Measurements from ENCODE around the gene GLB1L2.

Gene GLB1L2

GRCh38 chr11:134359646-134360045 is 27.9 kb downstream of the GLB1L2 start:
- H3K36me3 ChIP-seq (ENCODE audit: control insufficient read depth, insufficient read depth, low read length), result no peaks in the 10 kb centered on the region
- 93% methylated on average over 10 of the region's 10 CpGs for WGBS, 2 experiments (ENCODE audit: insufficient coverage in 2 of 2)
- H3K4me3 ChIP-seq (ENCODE audit: extremely low read depth, insufficient read depth, low read length, poor library complexity, severe bottlenecking), result no peak overlapping the region
- no peaks in the 10 kb centered on the region for H3K9me3 ChIP-seq (ENCODE audit: control insufficient read depth, low read length)
- H3K27ac ChIP-seq (ENCODE audit: low read depth, low read length, severe bottlenecking), result no peak overlapping the region
- no peaks in the 10 kb centered on the region for H3K4me1 ChIP-seq (ENCODE audit: control insufficient read depth, insufficient read depth, low read length, poor library complexity, severe bottlenecking)

- WGBS, 2 experiments (ENCODE audit: insufficient coverage in 2 of 2), result 32 to 40% methylated on average over 21 to 25 of the region's 30 CpGs
- Histone ChIP-seq H3K27ac (ENCODE audit: low read depth, low read length, severe bottlenecking) (no peak overlapping the region), H3K4me3 (ENCODE audit: extremely low read depth, insufficient read depth, low read length, poor library complexity, severe bottlenecking) (no peak overlapping the region), H3K4me1 (ENCODE audit: control insufficient read depth, insufficient read depth, low read length, poor library complexity, severe bottlenecking) (no peaks in the 10 kb centered on the region), H3K9me3 (ENCODE audit: control insufficient read depth, low read length) (no peaks in the 10 kb centered on the region), H3K36me3 (ENCODE audit: control insufficient read depth, insufficient read depth, low read length) (no peaks in the 10 kb centered on the region)
Measured at GRCh38 chr11:134360050-134360835, 28.5 kb downstream of the GLB1L2 start.

GRCh38 chr11:134361661-134362060 is 29.9 kb downstream of the GLB1L2 start:
- Histone ChIP-seq H3K4me3 (ENCODE audit: extremely low read depth, insufficient read depth, low read length, poor library complexity, severe bottlenecking) (no peak overlapping the region), H3K4me1 (ENCODE audit: control insufficient read depth, insufficient read depth, low read length, poor library complexity, severe bottlenecking) (no peaks in the 10 kb centered on the region), H3K36me3 (ENCODE audit: control insufficient read depth, insufficient read depth, low read length) (no peaks in the 10 kb centered on the region), H3K9me3 (ENCODE audit: control insufficient read depth, low read length) (no peaks in the 10 kb centered on the region), H3K27ac (ENCODE audit: low read depth, low read length, severe bottlenecking) (no peak overlapping the region)
- 82 to 84% methylated on average over 12 to 25 of the region's 26 CpGs for WGBS, 2 experiments (ENCODE audit: insufficient coverage in 2 of 2)

DNA sequence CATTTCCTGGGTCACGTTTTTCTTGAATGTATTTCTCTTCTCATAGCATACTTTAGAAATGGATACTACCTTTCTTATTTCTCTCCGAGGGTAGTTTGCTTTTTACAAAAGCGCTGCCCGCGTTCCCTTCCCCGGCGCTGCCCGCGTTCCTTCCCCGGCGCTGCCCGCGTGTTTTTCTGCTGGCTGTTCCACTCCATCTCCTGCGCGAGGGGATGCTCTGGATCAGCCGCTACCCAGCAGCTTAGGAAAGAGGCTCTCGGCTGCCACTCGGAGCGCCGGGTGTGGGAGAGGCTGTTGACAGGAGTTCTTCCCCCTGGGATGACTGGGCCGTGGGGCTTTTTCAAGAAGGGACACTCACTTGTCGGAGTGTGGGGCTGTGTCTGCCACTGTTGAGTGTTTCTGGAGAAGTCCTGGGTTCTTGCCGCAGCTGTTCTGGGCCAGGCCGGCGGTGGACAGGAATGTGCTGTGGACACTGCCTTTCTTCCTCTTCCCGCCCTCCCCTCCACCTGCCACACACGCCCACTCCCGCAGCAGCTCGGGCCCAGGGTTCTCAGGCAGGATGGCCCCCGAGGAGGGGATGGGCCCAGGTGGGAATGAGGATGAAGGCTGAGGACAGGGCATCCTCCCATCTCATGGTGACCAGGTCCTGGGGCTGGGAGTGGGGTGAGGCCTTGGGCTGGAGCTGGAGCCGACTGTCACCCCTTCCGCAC is 30.6 kb downstream of the GLB1L2 start:
- Histone ChIP-seq H3K27ac (ENCODE audit: low read depth, low read length, severe bottlenecking) (no peak overlapping the region), H3K9me3 (ENCODE audit: control insufficient read depth, low read length) (no peaks in the 10 kb centered on the region), H3K4me1 (ENCODE audit: control insufficient read depth, insufficient read depth, low read length, poor library complexity, severe bottlenecking) (no peaks in the 10 kb centered on the region), H3K4me3 (ENCODE audit: extremely low read depth, insufficient read depth, low read length, poor library complexity, severe bottlenecking) (no peak overlapping the region), H3K36me3 (ENCODE audit: control insufficient read depth, insufficient read depth, low read length) (no peaks in the 10 kb centered on the region)
- WGBS, 2 experiments (ENCODE audit: insufficient coverage in 2 of 2), result 88 to 92% methylated on average over 19 to 26 of the region's 32 CpGs

- no peaks in the 10 kb centered on the region for H3K9me3 ChIP-seq (ENCODE audit: control insufficient read depth, low read length)
- no peaks in the 10 kb centered on the region for H3K36me3 ChIP-seq (ENCODE audit: control insufficient read depth, insufficient read depth, low read length)
- H3K4me1 ChIP-seq (ENCODE audit: control insufficient read depth, insufficient read depth, low read length, poor library complexity, severe bottlenecking), result no peaks in the 10 kb centered on the region
- WGBS, 2 experiments (ENCODE audit: insufficient coverage in 2 of 2), result 91% methylated on average over 4 to 8 of the region's 9 CpGs
- H3K4me3 ChIP-seq (ENCODE audit: extremely low read depth, insufficient read depth, low read length, poor library complexity, severe bottlenecking), result no peak overlapping the region
- H3K27ac ChIP-seq (ENCODE audit: low read depth, low read length, severe bottlenecking), result no peak overlapping the region
Measured at GRCh38 chr11:134363161-134363560, 31.4 kb downstream of the GLB1L2 start.

DNA sequence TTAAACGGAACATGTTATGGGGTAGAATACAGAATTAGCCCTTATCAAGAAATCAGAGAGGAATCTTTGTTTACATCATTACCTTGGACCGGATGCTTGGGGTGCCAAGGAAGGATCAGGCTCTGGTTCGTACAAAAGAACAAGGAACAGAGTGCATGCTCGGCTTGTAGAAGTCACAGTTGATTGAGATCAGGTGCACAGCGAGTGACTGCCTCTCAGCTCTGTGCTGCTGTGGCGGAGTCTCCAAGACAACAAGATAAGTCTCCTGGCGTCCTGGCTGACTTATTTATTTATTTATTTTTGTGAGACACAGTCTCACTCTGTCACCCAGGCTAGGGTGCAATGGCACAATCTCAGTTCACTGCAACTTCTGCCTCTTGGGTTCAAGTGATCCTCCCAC is 31.8 kb downstream of the GLB1L2 start:
- H3K4me1 ChIP-seq (ENCODE audit: control insufficient read depth, insufficient read depth, low read length, poor library complexity, severe bottlenecking), result no peaks in the 10 kb centered on the region
- 89 to 92% methylated on average over 4 to 6 of the region's 7 CpGs for WGBS, 2 experiments (ENCODE audit: insufficient coverage in 2 of 2)
- H3K9me3 ChIP-seq (ENCODE audit: control insufficient read depth, low read length), result no peaks in the 10 kb centered on the region
- no peak overlapping the region for H3K27ac ChIP-seq (ENCODE audit: low read depth, low read length, severe bottlenecking)
- H3K4me3 ChIP-seq (ENCODE audit: extremely low read depth, insufficient read depth, low read length, poor library complexity, severe bottlenecking), result no peak overlapping the region
- H3K36me3 ChIP-seq (ENCODE audit: control insufficient read depth, insufficient read depth, low read length), result no peaks in the 10 kb centered on the region

- no peak overlapping the region for H3K27ac ChIP-seq (ENCODE audit: low read depth, low read length, severe bottlenecking)
- no peaks in the 10 kb centered on the region for H3K4me1 ChIP-seq (ENCODE audit: control insufficient read depth, insufficient read depth, low read length, poor library complexity, severe bottlenecking)
- no peaks in the 10 kb centered on the region for H3K9me3 ChIP-seq (ENCODE audit: control insufficient read depth, low read length)
- H3K4me3 ChIP-seq (ENCODE audit: extremely low read depth, insufficient read depth, low read length, poor library complexity, severe bottlenecking), result no peak overlapping the region
- H3K36me3 ChIP-seq (ENCODE audit: control insufficient read depth, insufficient read depth, low read length), result no peaks in the 10 kb centered on the region
- WGBS, 2 experiments (ENCODE audit: insufficient coverage in 2 of 2), result 87 to 92% methylated on average over 7 to 8 of the region's 9 CpGs
Measured at GRCh38 chr11:134364261-134364660, 32.5 kb downstream of the GLB1L2 start.

- no peaks in the 10 kb centered on the region for H3K9me3 ChIP-seq (ENCODE audit: control insufficient read depth, low read length)
- H3K4me3 ChIP-seq (ENCODE audit: extremely low read depth, insufficient read depth, low read length, poor library complexity, severe bottlenecking), result no peak overlapping the region
- H3K4me1 ChIP-seq (ENCODE audit: control insufficient read depth, insufficient read depth, low read length, poor library complexity, severe bottlenecking), result no peaks in the 10 kb centered on the region
- WGBS, 2 experiments (ENCODE audit: insufficient coverage in 2 of 2), result 89 to 94% methylated on average over 16 to 18 of the region's 22 CpGs
- no peaks in the 10 kb centered on the region for H3K36me3 ChIP-seq (ENCODE audit: control insufficient read depth, insufficient read depth, low read length)
- H3K27ac ChIP-seq (ENCODE audit: low read depth, low read length, severe bottlenecking), result no peak overlapping the region
Measured at GRCh38 chr11:134365011-134365925, 33.5 kb downstream of the GLB1L2 start.

DNA sequence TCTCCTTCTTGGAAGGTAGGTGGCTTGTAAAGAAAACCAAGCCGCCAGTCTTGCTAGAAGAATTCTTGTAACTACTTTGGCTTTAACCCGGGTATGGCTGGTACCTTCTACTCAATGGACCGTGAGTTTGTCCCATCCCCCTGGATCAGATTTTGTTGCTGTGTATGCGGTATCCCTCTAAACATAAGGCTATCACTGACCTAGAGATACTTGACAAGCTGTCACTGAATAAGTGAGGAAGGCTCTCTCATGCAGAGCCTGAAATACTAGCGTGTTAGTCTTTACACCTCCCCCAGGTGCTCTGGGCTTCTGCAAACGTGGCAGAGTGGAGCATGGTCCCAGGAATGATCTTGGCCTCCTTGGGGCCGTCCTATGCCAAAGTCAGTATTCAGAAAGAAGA is 34.5 kb downstream of the GLB1L2 start:
- Histone ChIP-seq H3K36me3 (ENCODE audit: control insufficient read depth, insufficient read depth, low read length) (no peaks in the 10 kb centered on the region), H3K27ac (ENCODE audit: low read depth, low read length, severe bottlenecking) (no peak overlapping the region), H3K4me1 (ENCODE audit: control insufficient read depth, insufficient read depth, low read length, poor library complexity, severe bottlenecking) (no peaks in the 10 kb centered on the region), H3K9me3 (ENCODE audit: control insufficient read depth, low read length) (no peaks in the 10 kb centered on the region), H3K4me3 (ENCODE audit: extremely low read depth, insufficient read depth, low read length, poor library complexity, severe bottlenecking) (no peak overlapping the region)
- WGBS, 2 experiments (ENCODE audit: insufficient coverage in 2 of 2), result 90 to 94% methylated on average over 3 to 4 of the region's 7 CpGs

GRCh38 chr11:134367781-134368180 is 36.0 kb downstream of the GLB1L2 start:
- no peak overlapping the region for H3K4me3 ChIP-seq (ENCODE audit: extremely low read depth, insufficient read depth, low read length, poor library complexity, severe bottlenecking)
- WGBS, 2 experiments (ENCODE audit: insufficient coverage in 2 of 2), result 88 to 93% methylated on average over 16 to 17 of the region's 18 CpGs
- no peaks in the 10 kb centered on the region for H3K9me3 ChIP-seq (ENCODE audit: control insufficient read depth, low read length)
- no peak overlapping the region for H3K27ac ChIP-seq (ENCODE audit: low read depth, low read length, severe bottlenecking)
- H3K4me1 ChIP-seq (ENCODE audit: control insufficient read depth, insufficient read depth, low read length, poor library complexity, severe bottlenecking), result no peaks in the 10 kb centered on the region
- H3K36me3 ChIP-seq (ENCODE audit: control insufficient read depth, insufficient read depth, low read length), result no peaks in the 10 kb centered on the region
